Measurements from ENCODE around the gene SETD9. TPM values are rescaled to one million over a fixed set of nuclear protein-coding genes. Genes with fewer than 3 reads are reported as not detected.

SETD9 gene, protein sequence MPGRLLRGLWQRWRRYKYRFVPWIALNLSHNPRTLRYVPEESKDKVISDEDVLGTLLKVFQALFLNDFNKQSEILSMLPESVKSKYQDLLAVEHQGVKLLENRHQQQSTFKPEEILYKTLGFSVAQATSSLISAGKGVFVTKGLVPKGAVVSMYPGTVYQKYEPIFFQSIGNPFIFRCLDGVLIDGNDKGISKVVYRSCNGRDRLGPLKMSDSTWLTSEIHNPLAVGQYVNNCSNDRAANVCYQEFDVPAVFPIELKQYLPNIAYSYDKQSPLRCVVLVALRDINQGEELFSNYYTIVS
- total RNA-seq, result 10 to 100 TPM in 3 of 4 donors, 1 to 10 TPM in 1; 6.6 to 30.7 (median 19.4) TPM
- 10 to 100 TPM in 2 of 3 donors, 1 to 10 TPM in 1; 8.4 to 34.2 (median 26.1) TPM for polyA plus RNA-seq

DNA sequence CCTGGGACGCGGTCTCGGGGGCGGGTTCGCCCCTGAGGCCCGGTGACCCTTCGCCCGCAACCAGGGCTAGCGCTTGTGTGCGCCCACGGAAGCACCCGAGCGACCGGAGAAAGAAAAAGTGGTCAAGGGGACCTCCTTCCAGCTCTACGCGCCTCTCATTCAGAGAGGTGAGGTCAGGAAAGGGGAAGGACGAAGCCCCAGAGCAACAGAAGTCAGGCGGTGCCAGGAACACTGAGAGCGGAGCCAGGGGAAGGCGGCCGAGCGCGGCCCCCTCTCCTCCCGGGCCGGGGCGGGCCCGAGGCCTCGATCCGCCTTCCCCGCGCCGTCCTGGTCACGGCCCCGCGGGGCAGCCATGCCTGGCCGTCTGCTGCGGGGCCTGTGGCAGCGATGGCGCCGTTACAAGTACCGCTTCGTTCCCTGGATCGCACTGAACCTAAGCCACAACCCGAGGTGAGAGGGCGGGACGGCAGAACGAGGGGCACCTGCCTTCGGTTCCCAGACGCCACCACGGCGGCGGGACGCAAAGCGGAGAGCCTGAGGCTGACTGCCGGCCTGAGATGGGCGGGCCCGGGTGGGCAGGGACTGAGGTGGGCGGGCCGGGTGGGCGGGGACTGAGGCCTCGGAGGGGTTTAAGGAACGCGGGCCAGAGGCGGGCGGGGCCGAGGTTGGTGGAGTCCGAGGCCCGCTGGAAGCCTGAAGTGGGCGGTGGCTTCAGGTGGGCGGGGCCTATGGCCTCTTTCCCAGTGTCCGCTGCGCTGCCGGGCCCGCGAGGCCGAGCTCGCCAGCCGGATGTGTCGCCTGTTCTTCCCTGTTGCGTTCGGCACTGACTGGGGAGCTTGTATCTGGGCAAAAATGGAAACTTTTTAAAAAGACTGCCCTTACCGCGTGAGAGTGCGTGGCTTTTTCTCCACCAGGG lies at the start of gene SETD9:
Gene SETD9 (plus strand): TSS at position 303 of the 916 bp plus-strand sequence. CDS start 50 bp downstream, at position 353.
- intact Hi-C loops (cut with DNase I), result loop anchor here (1.0 to 10.0 kb wide), 6 partner anchors 42 to 1548 kb away; partner anchors contain the start of genes IL6ST and MAP3K1
- no peaks in the 10 kb centered on the region for H3K36me3 ChIP-seq
- H3K4me1 ChIP-seq, result peaks cover 0 to 9% (median 7%) of the 10 kb centered on the region in 4 donors
- DNase-seq, result peak; percentile 99
- no peaks in the 10 kb centered on the region for H3K9me3 ChIP-seq
- TF ChIP-seq EP300 (IDR thresholded peaks at IDR 0.05) (no peak), POLR2A (IDR thresholded peaks at IDR 0.05) (peak; percentile 68 to 69), POLR2AphosphoS5 (IDR thresholded peaks at IDR 0.05) (peak; percentile 73 to 88 (median 84))
- TF ChIP-seq, protein P1, sequence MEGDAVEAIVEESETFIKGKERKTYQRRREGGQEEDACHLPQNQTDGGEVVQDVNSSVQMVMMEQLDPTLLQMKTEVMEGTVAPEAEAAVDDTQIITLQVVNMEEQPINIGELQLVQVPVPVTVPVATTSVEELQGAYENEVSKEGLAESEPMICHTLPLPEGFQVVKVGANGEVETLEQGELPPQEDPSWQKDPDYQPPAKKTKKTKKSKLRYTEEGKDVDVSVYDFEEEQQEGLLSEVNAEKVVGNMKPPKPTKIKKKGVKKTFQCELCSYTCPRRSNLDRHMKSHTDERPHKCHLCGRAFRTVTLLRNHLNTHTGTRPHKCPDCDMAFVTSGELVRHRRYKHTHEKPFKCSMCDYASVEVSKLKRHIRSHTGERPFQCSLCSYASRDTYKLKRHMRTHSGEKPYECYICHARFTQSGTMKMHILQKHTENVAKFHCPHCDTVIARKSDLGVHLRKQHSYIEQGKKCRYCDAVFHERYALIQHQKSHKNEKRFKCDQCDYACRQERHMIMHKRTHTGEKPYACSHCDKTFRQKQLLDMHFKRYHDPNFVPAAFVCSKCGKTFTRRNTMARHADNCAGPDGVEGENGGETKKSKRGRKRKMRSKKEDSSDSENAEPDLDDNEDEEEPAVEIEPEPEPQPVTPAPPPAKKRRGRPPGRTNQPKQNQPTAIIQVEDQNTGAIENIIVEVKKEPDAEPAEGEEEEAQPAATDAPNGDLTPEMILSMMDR (IDR thresholded peaks at IDR 0.05), result no peak
- H3K27ac ChIP-seq, result peak within 1 kb of the TSS; percentile 90 to 98 (median 96)
- peak within 1 kb of the TSS; percentile 54 to 73 (median 69) for H3K4me3 ChIP-seq
- no peaks in the 10 kb centered on the region for H3K27me3 ChIP-seq
- 0% methylated on average over 84 of the region's 84 CpGs for WGBS, 2 donors

DNA sequence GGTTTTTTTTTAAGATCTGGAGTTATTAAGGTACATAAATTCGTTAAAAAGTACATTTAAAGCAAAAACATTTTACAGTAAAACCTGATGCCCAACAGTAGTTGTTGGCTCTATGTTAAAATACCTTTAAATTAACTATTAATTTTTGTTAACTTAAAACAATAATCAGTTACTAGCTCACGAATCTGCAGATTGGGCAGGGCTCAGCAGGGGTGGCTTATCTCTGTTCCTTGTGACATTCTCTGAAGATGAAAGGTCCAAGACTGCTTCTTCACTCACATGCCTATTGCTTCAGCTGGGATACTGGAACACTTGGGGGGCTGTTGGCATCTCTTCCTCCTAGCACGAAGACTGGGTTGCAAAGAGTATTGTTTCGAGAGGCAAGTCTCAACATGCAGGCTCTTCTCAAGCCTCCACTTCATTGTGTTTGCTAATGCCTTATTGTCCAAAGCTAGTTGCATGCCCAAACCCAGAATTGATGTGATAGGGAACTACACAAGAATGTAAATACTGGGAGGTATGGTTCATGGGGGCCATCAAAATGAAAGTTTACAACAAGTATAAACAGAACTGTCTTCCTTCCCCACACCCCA lies 47.4 kb upstream of the SETD9 start:
- Histone ChIP-seq H3K27ac (no peak overlapping the region), H3K27me3 (no peaks in the 10 kb centered on the region), H3K9me3 (no peaks in the 10 kb centered on the region), H3K4me3 (no peak overlapping the region), H3K36me3 (peaks cover 0 to 41% (median 3%) of the 10 kb centered on the region in 4 donors), H3K4me1 (no peaks in the 10 kb centered on the region)
- intact Hi-C loops (cut with DNase I), result no loop called here
- TF ChIP-seq, protein P1 (IDR thresholded peaks at IDR 0.05), result no peak
- TF ChIP-seq POLR2AphosphoS5 (IDR thresholded peaks at IDR 0.05) (no peak), POLR2A (IDR thresholded peaks at IDR 0.05) (no peak), EP300 (IDR thresholded peaks at IDR 0.05) (no peak)
- DNase-seq, result no peak
- WGBS, 2 donors, result 87 to 96% methylated on average over 4 of the region's 4 CpGs

DNA sequence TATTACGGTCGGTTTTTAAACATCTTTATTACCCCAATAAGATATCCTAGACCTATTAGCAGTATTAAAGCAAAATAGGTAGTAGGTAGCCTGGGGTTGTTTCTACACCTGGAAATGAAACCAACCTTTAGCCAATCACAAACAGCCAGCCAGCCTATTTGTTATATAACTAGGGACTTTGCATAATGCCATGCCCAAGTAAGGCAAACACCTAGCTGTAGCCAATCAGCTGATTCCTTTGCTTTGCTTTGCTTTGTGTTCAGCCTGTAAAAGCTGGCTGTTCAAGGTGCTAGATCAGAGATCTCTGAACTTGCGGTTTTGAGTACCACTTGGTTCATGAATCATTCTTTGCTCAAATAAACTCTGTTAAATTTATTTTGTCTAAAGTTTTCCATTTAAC lies 46.5 kb upstream of the SETD9 start:
- intact Hi-C loops (cut with DNase I), result no loop called here
- H3K4me1 ChIP-seq, result no peaks in the 10 kb centered on the region
- no peak for DNase-seq
- WGBS, 2 donors, result 58 to 73% methylated on average over 3 of the region's 3 CpGs
- no peak overlapping the region for H3K27ac ChIP-seq
- TF ChIP-seq POLR2A (IDR thresholded peaks at IDR 0.05) (no peak), POLR2AphosphoS5 (IDR thresholded peaks at IDR 0.05) (no peak), EP300 (IDR thresholded peaks at IDR 0.05) (no peak)
- TF ChIP-seq, protein P1 (IDR thresholded peaks at IDR 0.05), result no peak
- no peak overlapping the region for H3K4me3 ChIP-seq
- peaks cover 0 to 43% (median 3%) of the 10 kb centered on the region in 4 donors for H3K36me3 ChIP-seq
- no peaks in the 10 kb centered on the region for H3K27me3 ChIP-seq
- no peaks in the 10 kb centered on the region for H3K9me3 ChIP-seq

DNA sequence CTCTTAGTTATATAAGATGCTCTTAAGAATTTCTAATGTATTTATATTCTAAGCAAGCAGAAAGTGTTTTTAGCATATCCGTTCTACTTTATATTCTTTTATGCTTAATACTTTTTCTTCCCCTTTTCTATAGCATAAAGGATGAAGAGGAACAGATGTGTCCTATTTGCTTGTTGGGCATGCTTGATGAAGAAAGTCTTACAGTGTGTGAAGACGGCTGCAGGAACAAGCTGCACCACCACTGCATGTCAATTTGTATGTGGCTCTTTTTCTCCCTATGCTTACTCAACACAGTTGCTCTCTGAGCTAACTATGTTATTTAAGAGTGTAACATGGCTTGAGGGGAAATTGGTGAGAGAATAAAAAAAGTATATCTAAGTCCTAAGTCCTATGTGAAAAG lies 37.6 kb upstream of the SETD9 start:
- Histone ChIP-seq H3K36me3 (peaks cover 0 to 48% (median 2%) of the 10 kb centered on the region in 4 donors), H3K9me3 (no peaks in the 10 kb centered on the region), H3K27ac (no peak overlapping the region), H3K27me3 (no peaks in the 10 kb centered on the region), H3K4me1 (peaks cover 0 to 16% (median 0%) of the 10 kb centered on the region in 4 donors), H3K4me3 (no peak overlapping the region)
- WGBS, 2 donors, result 59 to 88% methylated on average over 2 of the region's 2 CpGs
- TF ChIP-seq, protein P1 (IDR thresholded peaks at IDR 0.05), result no peak
- no peak for TF ChIP-seq EP300 (IDR thresholded peaks at IDR 0.05)
- TF ChIP-seq POLR2AphosphoS5 (IDR thresholded peaks at IDR 0.05), result no peak
- no peak for TF ChIP-seq POLR2A (IDR thresholded peaks at IDR 0.05)
- intact Hi-C loops (cut with DNase I), result no loop called here
- no peak for DNase-seq
